GM12891 (cell line): ENCODE measurements around the gene BTRC.
A peak's percentile ranks its signal among the peaks of the same experiment; 100 is the strongest.
"Not testable (repeated sequence)": the region's sequence is repeated elsewhere in the genome, so short reads cannot be mapped to it uniquely, and the experiment has no call there.

ENCODE experiments used
- DNase-seq: peaks from one replicate; pipeline ENCODE4 v3.0.0; 2011; ENCODE audit warnings: low spot score; ENCODE audit not compliant: insufficient read length
- FAIRE-seq: peaks from 2 replicates; lab custom pipeline; 2011; peaks lifted over from hg19 to GRCh38; lab: Jason Lieb, UNC
- PAX5 ChIP-seq: IDR thresholded peaks from 2 replicates; pipeline ENCODE4 v1.6.1; 2011; ENCODE audit warnings: low read length, moderate library complexity, mild to moderate bottlenecking; ENCODE audit not compliant: insufficient read depth, severe bottlenecking
- POLR2A ChIP-seq: IDR thresholded peaks from 2 replicates; pipeline ENCODE4 v1.6.1; 2011; ENCODE audit warnings: low read depth, low read length, control low read depth
- POLR2AphosphoS5 ChIP-seq: IDR thresholded peaks from 2 replicates; pipeline ENCODE4 v1.6.1; 2011; ENCODE audit warnings: low read depth, low read length, control low read depth
- POU2F2 ChIP-seq: IDR thresholded peaks from 2 replicates; pipeline ENCODE4 v1.6.1; 2011; ENCODE audit warnings: low read depth, mild to moderate bottlenecking, control low read depth, low read length, moderate library complexity
- SPI1 ChIP-seq: IDR thresholded peaks from 2 replicates; pipeline ENCODE4 v1.6.1; 2011; ENCODE audit warnings: low read depth, low read length, control low read depth
- TAF1 ChIP-seq: IDR thresholded peaks from 2 replicates; pipeline ENCODE4 v1.6.1; 2011; ENCODE audit warnings: low read depth, low read length, control low read depth

BTRC gene

DNA sequence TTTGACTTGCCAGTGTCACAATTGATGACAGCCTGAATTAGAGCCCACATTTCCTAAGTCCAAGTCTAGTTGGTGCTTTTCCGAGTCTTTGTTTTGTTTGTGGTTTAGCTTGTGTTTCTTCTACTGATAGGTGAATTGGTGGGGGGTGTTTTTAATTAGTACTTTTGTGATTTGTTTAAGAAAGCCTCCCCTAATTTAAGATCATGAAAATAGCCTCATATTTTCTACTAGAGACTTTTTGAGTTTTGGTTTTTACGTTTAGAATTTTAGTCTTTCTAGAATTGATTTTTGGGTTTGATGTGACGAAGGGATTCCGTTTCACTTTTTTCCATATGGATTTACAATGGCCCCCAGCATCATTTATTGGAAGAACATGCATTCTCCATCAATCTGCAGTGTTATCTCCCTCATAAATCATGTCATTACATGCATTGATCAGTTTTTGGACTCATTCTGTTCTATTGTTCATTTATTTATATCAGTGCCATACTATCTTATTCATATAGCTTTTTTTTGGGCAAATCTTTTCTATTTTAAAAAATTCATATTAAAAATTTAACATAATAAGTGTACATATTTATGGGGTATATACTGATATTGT is 32.8 kb downstream of the BTRC start:
- FAIRE-seq (no peak), DNase-seq (no peak)
- no peak for TF ChIP-seq TAF1
- no peak for TF ChIP-seq POU2F2
- no peak for TF ChIP-seq SPI1
- no peak for TF ChIP-seq POLR2A
- TF ChIP-seq POLR2AphosphoS5: no peak
- TF ChIP-seq PAX5: no peak

DNA sequence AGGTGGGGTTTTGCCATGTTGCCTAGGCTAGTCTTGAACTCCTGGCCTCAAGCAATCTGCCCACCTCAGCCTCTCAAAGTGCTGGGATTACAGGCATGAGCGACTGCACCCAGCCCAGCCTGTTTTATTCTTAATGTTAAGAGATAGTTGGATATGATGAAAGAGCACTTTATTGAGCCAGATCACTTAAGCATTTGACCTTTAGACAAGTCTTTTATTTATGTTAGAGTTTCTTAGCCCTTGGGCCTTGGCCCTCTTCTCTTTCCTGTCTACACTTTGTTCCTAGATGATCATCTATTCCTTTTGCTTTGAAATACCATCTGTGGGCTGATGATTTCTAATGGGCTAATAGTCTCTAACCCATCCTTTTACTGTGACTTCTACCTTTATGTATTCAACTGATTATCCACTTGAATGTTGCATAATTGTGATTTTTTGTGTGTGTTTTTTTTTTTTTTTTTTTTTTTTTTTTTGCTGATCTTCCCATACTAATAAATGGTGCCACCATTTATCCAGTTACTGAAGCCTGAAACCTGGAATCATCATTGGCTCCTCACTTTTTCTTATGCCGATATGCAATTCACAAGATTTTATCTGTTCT is 34.8 kb downstream of the BTRC start:
- TF ChIP-seq SPI1 (no peak), POLR2AphosphoS5 (no peak), PAX5 (no peak), TAF1 (no peak), POLR2A (no peak)
- no peak for DNase-seq
- FAIRE-seq: no peak

DNA sequence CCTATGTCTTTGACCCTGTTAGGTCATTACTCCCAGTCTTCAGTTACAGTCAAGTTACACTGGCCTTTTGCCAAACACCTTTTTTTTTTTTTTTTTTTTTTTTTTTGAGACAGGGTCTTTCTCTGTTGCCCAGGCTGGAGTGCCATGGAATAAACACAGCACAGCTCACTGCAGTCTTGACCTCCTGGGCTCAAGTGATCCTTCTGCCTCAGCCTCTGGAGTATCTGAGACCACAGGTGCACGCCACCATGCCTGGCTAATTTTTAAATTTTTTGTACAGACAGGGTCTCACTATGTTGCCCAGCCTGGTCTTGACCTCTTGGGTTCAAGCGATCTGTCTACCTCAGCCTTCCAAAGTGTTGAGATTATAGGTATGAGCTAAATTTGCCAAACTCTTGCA is 35.6 kb downstream of the BTRC start:
- not testable (repeated sequence) for DNase-seq

DNA sequence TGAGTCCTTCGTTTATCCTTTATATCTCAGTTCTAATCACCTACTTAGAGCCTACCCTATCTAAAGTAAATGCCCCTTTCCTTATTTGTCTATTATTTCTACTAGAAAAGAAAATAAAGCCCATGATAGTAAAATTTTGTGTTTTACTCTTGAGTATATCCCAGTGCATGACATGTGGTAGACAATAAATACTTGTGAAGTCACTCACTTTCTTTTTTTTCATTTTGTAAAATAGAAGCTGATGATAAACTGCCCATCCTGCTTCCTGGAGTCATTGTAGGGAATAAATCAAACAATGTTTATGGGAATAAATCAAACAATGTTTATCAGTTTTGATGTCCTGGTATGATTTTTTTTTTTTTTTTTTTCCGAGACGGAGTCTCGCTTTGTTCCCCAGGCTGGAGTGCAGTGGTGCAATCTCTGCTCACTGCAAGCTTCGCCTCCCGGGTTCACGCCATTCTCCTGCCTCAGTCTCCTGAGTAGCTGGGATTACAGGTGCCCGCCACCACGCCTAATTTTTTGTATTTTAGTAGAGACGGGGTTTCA is 36.1 kb downstream of the BTRC start:
- DNase-seq: no peak
- TF ChIP-seq POLR2AphosphoS5 (no peak), POLR2A (no peak)
- FAIRE-seq: no peak

More for the DNA sequence above, 35.6 kb downstream of the BTRC start:
- not testable (repeated sequence) for FAIRE-seq

DNA sequence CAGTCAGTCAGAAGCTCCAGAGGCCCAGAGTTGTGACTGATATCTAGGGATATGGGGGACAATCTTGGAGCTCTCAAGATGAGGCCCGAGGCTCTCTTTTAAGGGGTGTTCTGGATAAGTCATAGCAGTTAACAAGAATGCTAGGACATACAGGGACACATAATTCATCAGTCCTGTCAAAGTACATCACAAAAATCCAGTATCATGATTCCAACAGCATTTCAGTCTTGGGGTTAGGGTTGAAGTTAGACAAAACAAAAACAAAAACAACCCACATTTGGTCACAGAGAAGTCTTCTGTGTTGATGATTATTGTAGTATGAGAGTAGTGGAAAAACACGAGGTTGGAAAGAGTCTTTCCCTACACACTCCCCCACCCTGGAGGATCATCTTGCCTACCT is 39.4 kb downstream of the BTRC start:
- TF ChIP-seq TAF1 (no peak), POLR2A (no peak), SPI1 (no peak), POLR2AphosphoS5 (no peak), POU2F2 (no peak), PAX5 (no peak)
- no peak for FAIRE-seq
- DNase-seq: no peak

DNA sequence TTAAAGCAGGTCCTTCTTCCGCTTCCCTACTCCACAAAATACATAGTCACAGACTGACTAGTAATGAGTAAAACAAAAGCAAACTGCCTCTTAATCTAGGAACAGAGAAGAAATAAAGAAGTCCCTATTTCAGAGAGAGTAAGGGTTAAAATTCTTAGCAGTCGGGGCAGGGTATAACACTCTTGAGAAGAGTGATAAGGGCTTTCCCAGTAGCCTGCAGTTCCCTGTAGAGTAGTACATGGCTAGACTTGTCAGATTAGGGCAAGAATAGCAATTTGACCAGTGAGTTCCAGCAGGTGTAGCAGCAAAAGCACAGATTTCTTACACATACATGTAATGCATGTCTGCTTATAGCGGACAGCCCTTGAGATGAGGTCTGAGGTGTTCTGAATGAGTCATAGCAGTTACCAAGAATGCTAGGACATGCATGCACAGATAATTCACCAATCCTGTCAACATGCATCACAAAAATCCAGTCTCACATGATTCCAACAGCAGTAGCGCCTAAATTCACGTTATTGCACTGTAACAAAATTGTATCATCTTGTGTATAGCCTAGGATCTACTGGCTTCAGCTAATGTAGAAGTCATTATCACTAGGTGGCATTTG is 40.7 kb downstream of the BTRC start:
- no peak for TF ChIP-seq TAF1
- TF ChIP-seq POLR2AphosphoS5: no peak
- TF ChIP-seq POLR2A: no peak
- no peak for TF ChIP-seq SPI1
- no peak for TF ChIP-seq PAX5
- no peak for TF ChIP-seq POU2F2
- FAIRE-seq (peak; percentile 35), DNase-seq (no peak)

DNA sequence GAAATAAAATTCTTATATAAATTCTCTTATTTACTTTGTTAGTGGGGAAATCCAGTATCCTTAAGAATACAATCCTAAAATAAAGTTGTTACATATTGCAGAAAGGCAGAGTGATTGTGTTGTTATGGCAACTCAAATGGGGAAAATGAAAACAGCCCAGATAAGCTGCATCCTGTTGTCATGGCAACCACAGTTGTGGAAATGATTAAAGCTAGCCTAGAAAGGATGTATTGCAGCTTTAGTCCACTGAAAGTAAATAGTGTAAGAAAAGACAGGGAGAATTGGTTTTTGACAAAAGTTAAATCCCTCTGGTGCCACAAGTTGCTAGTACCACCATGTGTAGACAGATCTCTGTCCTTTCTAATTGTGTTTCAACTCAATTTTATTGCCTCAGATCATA is 43.2 kb downstream of the BTRC start:
- DNase-seq: no peak
- peak; percentile 74 for FAIRE-seq
- TF ChIP-seq POU2F2: no peak
- no peak for TF ChIP-seq POLR2AphosphoS5
- no peak for TF ChIP-seq POLR2A
- no peak for TF ChIP-seq SPI1
- no peak for TF ChIP-seq TAF1
- TF ChIP-seq PAX5: no peak

DNA sequence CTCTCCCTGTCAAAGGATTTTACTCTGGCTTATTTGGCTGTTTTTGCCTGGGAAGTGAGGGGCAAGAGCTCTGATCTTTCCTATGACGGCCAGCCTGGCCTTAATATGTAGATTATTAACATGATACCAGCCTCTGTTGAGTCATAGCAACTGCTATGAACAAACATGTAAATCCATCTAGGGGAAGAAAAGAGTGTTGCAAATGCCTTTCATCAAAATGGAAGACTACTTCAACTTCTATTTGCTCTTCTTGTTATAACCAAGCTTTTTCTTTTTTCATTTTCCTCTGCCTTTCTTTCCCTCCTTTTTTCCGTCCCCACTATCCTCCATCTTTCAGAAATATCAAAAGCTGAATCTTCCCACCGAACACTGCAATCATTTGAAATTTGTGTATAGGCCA is 46.6 kb downstream of the BTRC start:
- FAIRE-seq: no peak
- TF ChIP-seq POU2F2: no peak
- no peak for TF ChIP-seq POLR2AphosphoS5
- no peak for TF ChIP-seq POLR2A
- no peak for TF ChIP-seq SPI1
- TF ChIP-seq TAF1: no peak
- TF ChIP-seq PAX5: no peak

DNA sequence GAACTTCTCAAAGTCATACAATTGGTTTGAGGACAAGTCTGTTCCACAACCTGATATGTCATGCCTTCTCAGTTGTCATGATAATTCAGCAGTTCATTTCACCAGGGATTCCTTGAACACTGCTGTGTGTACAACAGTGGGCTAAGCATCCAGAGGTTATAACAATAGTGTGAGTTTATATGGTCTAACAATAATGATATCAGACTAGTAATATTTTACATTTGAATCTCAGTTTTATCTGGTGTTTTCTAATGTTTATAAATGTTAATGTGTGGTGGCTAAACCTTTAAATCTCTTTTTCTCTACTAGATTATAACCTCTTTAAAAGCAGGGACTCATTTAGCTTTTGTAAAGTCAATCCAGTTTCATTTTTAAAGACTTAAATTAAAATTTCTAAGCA is 48.7 kb downstream of the BTRC start:
- FAIRE-seq (peak; percentile 77), DNase-seq (no peak)
- TF ChIP-seq POLR2AphosphoS5: no peak
- no peak for TF ChIP-seq POU2F2
- no peak for TF ChIP-seq PAX5
- TF ChIP-seq SPI1: no peak
- TF ChIP-seq TAF1: no peak
- no peak for TF ChIP-seq POLR2A

More for the DNA sequence above, 46.6 kb downstream of the BTRC start:
- DNase-seq: no peak

DNA sequence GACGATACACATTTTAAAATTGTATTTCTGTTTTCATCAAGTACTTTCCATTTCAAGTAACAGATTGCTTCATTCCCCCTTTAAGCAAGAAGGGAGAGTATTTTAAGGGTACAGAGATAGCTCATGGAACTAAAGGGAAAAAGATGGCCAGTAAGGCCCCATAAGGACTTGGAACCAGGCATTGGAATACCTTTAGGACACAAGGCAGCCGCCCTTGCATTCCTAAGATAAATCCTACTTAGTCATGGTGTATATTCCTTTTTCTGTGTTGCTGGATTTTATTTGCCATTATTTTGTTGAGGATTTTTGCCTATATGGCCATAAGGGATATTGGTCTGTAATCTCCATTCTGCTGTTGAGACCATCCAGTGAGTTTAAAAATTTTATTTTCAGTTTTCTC is 49.2 kb downstream of the BTRC start:
- no peak for FAIRE-seq

More for the DNA sequence above, 49.2 kb downstream of the BTRC start:
- no peak for DNase-seq
- no peak for TF ChIP-seq PAX5
- TF ChIP-seq POU2F2: no peak
- TF ChIP-seq POLR2A: no peak
- TF ChIP-seq TAF1: no peak
- TF ChIP-seq SPI1: no peak
- no peak for TF ChIP-seq POLR2AphosphoS5
